OCI-LY7 (cell line): ENCODE data around the gene FBXO11.

Source experiments
- CTCF ChIP-seq: fragments of 200-600 bp; sonication (generic); conservative IDR thresholded peaks from 2 replicates; pipeline ENCODE4 v1.5.1; 2014; ENCODE audit warnings: mild to moderate bottlenecking, antibody characterized with exemption, low read length, moderate library complexity, mixed read lengths
- EZH2phosphoT487 ChIP-seq: fragments of 200-600 bp; sonication (generic); IDR thresholded peaks from 2 replicates; pipeline ENCODE4 v1.6.1; 2018; ENCODE audit warnings: low read depth, borderline replicate concordance, mild to moderate bottlenecking, mixed run types, antibody characterized with exemption, low read length, moderate library complexity, mixed read lengths

GRCh38 chr2:47903781-47904490, 2.4 kb downstream of the FBXO11 start:
- TF ChIP-seq CTCF, result no peak
- TF ChIP-seq EZH2phosphoT487, result no peak
